ENCODE results near the gene KLHL17.

KLHL17 gene

GRCh38 chr1:969260-969855 is 9.0 kb downstream of the KLHL17 start:
- in situ Hi-C loops (cut with MboI; ENCODE audit: low sequenced_read_pairs, unreplicated experiment) = loop anchor here (10.0 kb wide), 1 partner anchor 65 kb away; no protein-coding TSS in a partner anchor
- no peak for TF ChIP-seq CTCF (IDR thresholded peaks at IDR 0.05; ENCODE audit: borderline replicate concordance, control extremely low read depth, extremely low read depth, insufficient read depth, missing control alignments)
- no peak for DNase-seq (ENCODE audit: low spot score)

- in situ Hi-C loops (cut with MboI; ENCODE audit: low sequenced_read_pairs, unreplicated experiment) = no loop called here
- no peak for TF ChIP-seq CTCF (IDR thresholded peaks at IDR 0.05; ENCODE audit: borderline replicate concordance, control extremely low read depth, extremely low read depth, insufficient read depth, missing control alignments)
- no peak for DNase-seq (ENCODE audit: low spot score)
Observed at GRCh38 chr1:970242-970972, 10.0 kb downstream of the KLHL17 start.

GRCh38 chr1:970973-971730 is 10.8 kb downstream of the KLHL17 start:
- no peak for TF ChIP-seq CTCF (IDR thresholded peaks at IDR 0.05; ENCODE audit: borderline replicate concordance, control extremely low read depth, extremely low read depth, insufficient read depth, missing control alignments)
- in situ Hi-C loops (cut with MboI; ENCODE audit: low sequenced_read_pairs, unreplicated experiment) = no loop called here
- DNase-seq (ENCODE audit: low spot score) = no peak

- DNase-seq (ENCODE audit: low spot score) = no peak
- no peak for TF ChIP-seq CTCF (IDR thresholded peaks at IDR 0.05; ENCODE audit: borderline replicate concordance, control extremely low read depth, extremely low read depth, insufficient read depth, missing control alignments)
- in situ Hi-C loops (cut with MboI; ENCODE audit: low sequenced_read_pairs, unreplicated experiment) = no loop called here
Observed at GRCh38 chr1:971751-972506, 11.5 kb downstream of the KLHL17 start.

- no peak for DNase-seq (ENCODE audit: low spot score)
- in situ Hi-C loops (cut with MboI; ENCODE audit: low sequenced_read_pairs, unreplicated experiment) = no loop called here
- no peak for TF ChIP-seq CTCF (IDR thresholded peaks at IDR 0.05; ENCODE audit: borderline replicate concordance, control extremely low read depth, extremely low read depth, insufficient read depth, missing control alignments)
Observed at GRCh38 chr1:972726-973458, 12.5 kb downstream of the KLHL17 start.
